Left lung (tissue), 14 donors: ENCODE results near the gene BRI3. TPM values are rescaled to one million over a fixed set of nuclear protein-coding genes. Genes with fewer than 3 reads are reported as not detected.
A peak's percentile ranks its signal among the peaks of the same experiment; 100 is the strongest.

ENCODE experiments used
- ATAC-seq: fragments of 200-7000 bp; cut with Tn5 transposase; one replicate; pipeline ENCODE4 v1.9.1; 2020; ENCODE audit warnings: moderate library complexity
- DNase-seq, 4 donors: peaks; one replicate each; pipeline ENCODE4 v3.0.0-alpha.2; 2013 to 2020
- H3K27ac ChIP-seq, 2 donors: fragments of 200-600 bp; sonication (generic) in 1 of 2; one replicate each; pipeline versions ENCODE4 v1.5.0 to v1.8.0; 2020 to 2021
- H3K27me3 ChIP-seq, 2 donors: fragments of 200-600 bp; sonication (generic) in 1 of 2; one replicate each; pipeline versions ENCODE4 v1.5.0 to v1.8.0; 2020 to 2021
- H3K36me3 ChIP-seq, 2 donors: fragments of 200-600 bp; sonication (generic) in 1 of 2; one replicate each; pipeline versions ENCODE4 v1.5.0 to v1.8.0; 2020 to 2021
- H3K4me1 ChIP-seq, 2 donors: fragments of 200-600 bp; one replicate each; pipeline ENCODE4 v1.8.0; 2021
- H3K4me3 ChIP-seq, 2 donors: fragments of 200-600 bp; sonication (generic) in 1 of 2; one replicate each; pipeline versions ENCODE4 v1.5.0 to v1.8.0; 2020 to 2021; ENCODE audit warnings: mild to moderate bottlenecking in 1 of 2
- H3K9me3 ChIP-seq, 2 donors: fragments of 200-600 bp; sonication (generic) in 1 of 2; one replicate each; pipeline versions ENCODE4 v1.5.0 to v1.8.0; 2020 to 2021
- intact Hi-C, 2 donors: fragments of 100-400 bp; cut with DNase I; formaldehyde crosslinking; loops; one replicate each; pipeline versions ENCODE4 v1.11.2 to v1.14.2; 2022
- long read RNA-seq, 12 donors: library from polyadenylated mRNA in 2 of 12; unstranded in 2 of 12; transcript quantifications; one replicate each; pipeline ENCODE4 v2.0.0 and lab custom pipeline, GENCODE V29; 2019 to 2026
- polyA plus RNA-seq, 6 donors: library from polyadenylated mRNA; unstranded; fragments of 120-200 nt; gene quantifications; one replicate each; pipeline ENCODE4 v1.2.1, GENCODE V29; 2013; ENCODE audit not compliant: insufficient read length in 6 of 6
- total RNA-seq, 2 donors: library from RNA; stranded (reverse); fragmentation: NEBNext Ultra II Directional; extraction: Animal tissue kit (Norgen Biotek cat#: 25700); gene quantifications; one replicate each; pipeline ENCODE4 v1.2.1, GENCODE V29; 2021
- TF ChIP-seq, protein P1 (sequence below), 2 donors: fragments of 200-600 bp; sonication (generic) in 1 of 2; IDR thresholded peaks; one replicate each; pipeline versions ENCODE4 v1.5.0 to v1.8.0; 2021; ENCODE audit warnings: antibody characterized with exemption in 2 of 2
- donor health status: DM: no; HTN: yes; CAD: no.
- donor health status: DM: no; HTN: no; CAD: no.

Gene BRI3
- total RNA-seq, result 100 to 1,000 TPM; 448 to 505 TPM
- 100 to 1,000 TPM in 4 of 6 donors, 10 to 100 TPM in 2; 86.1 to 120 (median 105) TPM for polyA plus RNA-seq
- long read RNA-seq, donor 1, transcript BRI3-201 (3 exons, 780 nt), result major isoform, 184 of 241 reads
- long read RNA-seq, donor 1, partial matches to known transcripts, result 56 of 241 reads
- long read RNA-seq, donor 1, other reads (novel, unspliced or antisense), result 0 of 241 reads
- long read RNA-seq, donor 2, transcript BRI3-201 (3 exons, 780 nt), result major isoform, 103 of 205 reads
- long read RNA-seq, donor 2, partial matches to known transcripts, result 85 of 205 reads
- long read RNA-seq, donor 2, other reads (novel, unspliced or antisense), result 15 of 205 reads
- long read RNA-seq, donor 3, transcript BRI3-201 (3 exons, 780 nt), result major isoform, 111 of 111 reads
- long read RNA-seq, donor 3, partial matches to known transcripts, result 0 of 111 reads
- long read RNA-seq, donor 3, other reads (novel, unspliced or antisense), result 0 of 111 reads
- long read RNA-seq, donor 4, transcript BRI3-201 (3 exons, 780 nt), result major isoform, 30 of 47 reads
- long read RNA-seq, donor 4, partial matches to known transcripts, result 3 of 47 reads
- long read RNA-seq, donor 4, other reads (novel, unspliced or antisense), result 13 of 47 reads
- long read RNA-seq, donor 5, transcript BRI3-201 (3 exons, 780 nt), result major isoform, 124 of 810 reads
- long read RNA-seq, donor 5, partial matches to known transcripts, result 669 of 810 reads
- long read RNA-seq, donor 5, other reads (novel, unspliced or antisense), result 13 of 810 reads
- long read RNA-seq, donor 6, transcript BRI3-201 (3 exons, 780 nt), result major isoform, 93 of 94 reads
- long read RNA-seq, donor 6, partial matches to known transcripts, result 0 of 94 reads
- long read RNA-seq, donor 6, other reads (novel, unspliced or antisense), result 0 of 94 reads
- long read RNA-seq, donor 7, transcript BRI3-201 (3 exons, 780 nt), result major isoform, 46 of 48 reads
- long read RNA-seq, donor 7, partial matches to known transcripts, result 0 of 48 reads
- long read RNA-seq, donor 7, other reads (novel, unspliced or antisense), result 0 of 48 reads
- long read RNA-seq, donor 8, transcript BRI3-201 (3 exons, 780 nt), result major isoform, 80 of 101 reads
- long read RNA-seq, donor 8, partial matches to known transcripts, result 14 of 101 reads
- long read RNA-seq, donor 8, other reads (novel, unspliced or antisense), result 5 of 101 reads
- long read RNA-seq, donor 9, partial matches to known transcripts, result 0 of 2 reads
- long read RNA-seq, donor 9, other reads (novel, unspliced or antisense), result 0 of 2 reads
- long read RNA-seq, donor 10, transcript BRI3-201 (3 exons, 780 nt), result major isoform, 66 of 73 reads
- long read RNA-seq, donor 10, partial matches to known transcripts, result 0 of 73 reads
- long read RNA-seq, donor 10, other reads (novel, unspliced or antisense), result 6 of 73 reads
- long read RNA-seq, donor 11, transcript BRI3-201 (3 exons, 780 nt), result major isoform, 86 of 107 reads
- long read RNA-seq, donor 11, partial matches to known transcripts, result 21 of 107 reads
- long read RNA-seq, donor 11, other reads (novel, unspliced or antisense), result 0 of 107 reads
- long read RNA-seq, donor 12, transcript BRI3-201 (3 exons, 780 nt), result major isoform, 102 of 103 reads
- long read RNA-seq, donor 12, partial matches to known transcripts, result 0 of 103 reads
- long read RNA-seq, donor 12, other reads (novel, unspliced or antisense), result 0 of 103 reads

DNA sequence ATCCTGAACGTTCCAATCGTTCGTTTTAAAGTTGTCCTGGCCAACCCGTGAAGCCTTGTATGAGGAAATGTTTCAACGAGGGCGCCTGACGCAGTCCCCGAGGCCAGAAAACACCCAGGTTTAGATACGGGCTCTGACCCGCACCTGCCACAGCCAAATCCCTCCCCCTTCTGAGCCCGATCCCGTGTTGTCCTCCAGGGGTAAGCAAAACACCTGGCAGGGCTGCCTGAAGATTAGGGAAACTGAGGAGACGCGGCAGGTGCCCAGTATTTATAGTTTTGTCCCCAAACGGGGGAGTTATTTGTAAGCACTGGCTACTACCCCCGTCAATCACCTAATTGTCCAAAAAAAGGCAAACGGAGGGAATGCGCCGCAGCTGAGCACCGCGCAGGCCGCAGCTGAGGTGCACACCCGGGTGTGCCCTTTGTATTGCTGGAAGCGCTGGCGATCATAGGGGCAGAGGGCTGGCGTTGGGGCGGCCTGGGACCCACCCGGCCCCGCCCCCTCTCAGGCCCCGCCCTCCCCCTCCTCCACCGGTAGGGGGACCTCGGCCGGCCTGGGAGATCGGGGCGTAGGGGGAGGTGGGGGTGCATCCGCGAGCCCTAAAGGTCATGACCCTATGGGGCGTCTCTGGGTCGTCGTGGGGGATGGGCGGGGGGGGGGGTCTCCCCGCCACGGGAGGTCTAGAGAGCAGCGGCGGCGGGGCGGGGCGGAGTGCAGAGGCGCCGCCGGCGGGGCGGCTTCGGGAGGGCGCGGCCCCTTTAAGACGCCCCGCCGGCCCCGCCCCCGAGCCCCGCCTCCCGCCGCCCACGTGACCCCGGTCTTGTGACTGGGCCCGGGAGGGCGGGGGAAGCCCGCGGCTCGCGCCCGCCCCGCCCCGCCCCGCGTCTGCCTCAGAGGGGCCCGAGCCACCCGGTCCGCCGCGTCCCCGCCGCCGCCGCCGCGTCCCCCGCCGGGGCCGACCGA lies at the start of gene BRI3:
BRI3 (plus strand) TSS at position 896 of the 966 bp plus-strand sequence. CDS start 110 bp downstream, outside the sequence.
- H3K36me3 ChIP-seq, result peaks cover 0 to 37% of the 10 kb centered on the region in 2 donors
- H3K4me3 ChIP-seq, result peak within 1 kb of the TSS; percentile 79
- peaks cover 23 to 59% of the 10 kb centered on the region in 2 donors for H3K4me1 ChIP-seq
- peak; percentile 73 to 96 (median 90) for DNase-seq
- no peaks in the 10 kb centered on the region for H3K27me3 ChIP-seq
- peak; percentile 68 for ATAC-seq
- intact Hi-C loops, result no loop called here
- H3K27ac ChIP-seq, result peak within 1 kb of the TSS; percentile 95 to 97
- no peaks in the 10 kb centered on the region for H3K9me3 ChIP-seq
- TF ChIP-seq, protein P1, sequence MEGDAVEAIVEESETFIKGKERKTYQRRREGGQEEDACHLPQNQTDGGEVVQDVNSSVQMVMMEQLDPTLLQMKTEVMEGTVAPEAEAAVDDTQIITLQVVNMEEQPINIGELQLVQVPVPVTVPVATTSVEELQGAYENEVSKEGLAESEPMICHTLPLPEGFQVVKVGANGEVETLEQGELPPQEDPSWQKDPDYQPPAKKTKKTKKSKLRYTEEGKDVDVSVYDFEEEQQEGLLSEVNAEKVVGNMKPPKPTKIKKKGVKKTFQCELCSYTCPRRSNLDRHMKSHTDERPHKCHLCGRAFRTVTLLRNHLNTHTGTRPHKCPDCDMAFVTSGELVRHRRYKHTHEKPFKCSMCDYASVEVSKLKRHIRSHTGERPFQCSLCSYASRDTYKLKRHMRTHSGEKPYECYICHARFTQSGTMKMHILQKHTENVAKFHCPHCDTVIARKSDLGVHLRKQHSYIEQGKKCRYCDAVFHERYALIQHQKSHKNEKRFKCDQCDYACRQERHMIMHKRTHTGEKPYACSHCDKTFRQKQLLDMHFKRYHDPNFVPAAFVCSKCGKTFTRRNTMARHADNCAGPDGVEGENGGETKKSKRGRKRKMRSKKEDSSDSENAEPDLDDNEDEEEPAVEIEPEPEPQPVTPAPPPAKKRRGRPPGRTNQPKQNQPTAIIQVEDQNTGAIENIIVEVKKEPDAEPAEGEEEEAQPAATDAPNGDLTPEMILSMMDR (IDR thresholded peaks at IDR 0.05), result peak in 1 of 2 donors; percentile 62

DNA sequence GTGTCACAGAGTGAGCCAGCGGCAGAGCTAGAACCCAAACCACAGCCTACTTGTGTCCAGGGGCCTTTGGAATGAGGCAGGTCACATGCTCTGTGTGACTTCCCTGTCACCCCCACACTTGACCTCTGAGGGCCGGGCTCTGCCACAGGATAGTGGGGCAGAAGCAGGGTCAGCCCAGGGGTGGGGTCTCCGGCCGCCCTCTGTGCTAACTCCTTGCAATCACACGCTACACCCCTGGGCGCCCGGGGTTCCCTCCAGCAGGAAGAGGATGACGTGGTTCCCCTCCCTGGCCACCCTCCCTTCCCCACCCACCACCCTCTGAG lies 49.3 kb upstream of the BRI3 start:
- DNase-seq, result peak in 1 of 4 donors; percentile 71
- TF ChIP-seq, protein P1 (IDR thresholded peaks at IDR 0.05), result no peak
- ATAC-seq, result no peak
- intact Hi-C loops, result no loop called here
- Histone ChIP-seq H3K27me3 (no peaks in the 10 kb centered on the region), H3K27ac (no peak overlapping the region), H3K36me3 (peaks cover 0 to 95% of the 10 kb centered on the region in 2 donors), H3K4me3 (no peak overlapping the region), H3K4me1 (no peaks in the 10 kb centered on the region), H3K9me3 (no peaks in the 10 kb centered on the region)

- Histone ChIP-seq H3K4me3 (no peak overlapping the region), H3K27me3 (no peaks in the 10 kb centered on the region), H3K36me3 (peaks cover 0 to 95% of the 10 kb centered on the region in 2 donors), H3K4me1 (no peaks in the 10 kb centered on the region), H3K9me3 (no peaks in the 10 kb centered on the region), H3K27ac (no peak overlapping the region)
- no peak for ATAC-seq
- peak in 1 of 4 donors; percentile 74 for DNase-seq
- intact Hi-C loops, result no loop called here
- TF ChIP-seq, protein P1 (IDR thresholded peaks at IDR 0.05), result no peak
These were observed 48.7 kb upstream of the BRI3 start for GRCh38 chr7:98232799-98233198.
